ENCODE measurements around the gene GAS7.

Gene GAS7

GRCh38 chr17:10109146-10109545, 89.3 kb downstream of the GAS7 start:
- DNase-seq (ENCODE audit: low read depth): no peak
- TF ChIP-seq CTCF (IDR thresholded peaks at IDR 0.05; ENCODE audit: insufficient read depth, low read depth, low read length, missing control alignments): no peak
- no peak overlapping the region for H3K4me3 ChIP-seq (ENCODE audit: low read depth, low read length)

- no peak for DNase-seq (ENCODE audit: low read depth)
- no peak for TF ChIP-seq CTCF (IDR thresholded peaks at IDR 0.05; ENCODE audit: insufficient read depth, low read depth, low read length, missing control alignments)
- H3K4me3 ChIP-seq (ENCODE audit: low read depth, low read length): no peak overlapping the region
These were observed 90.9 kb downstream of the GAS7 start for GRCh38 chr17:10107316-10108165.

- DNase-seq (ENCODE audit: low read depth): no peak
- H3K4me3 ChIP-seq (ENCODE audit: low read depth, low read length): no peak overlapping the region
- TF ChIP-seq CTCF (IDR thresholded peaks at IDR 0.05; ENCODE audit: insufficient read depth, low read depth, low read length, missing control alignments): no peak
These were observed 92.3 kb downstream of the GAS7 start for GRCh38 chr17:10106067-10106466.

- no peak overlapping the region for H3K4me3 ChIP-seq (ENCODE audit: low read depth, low read length)
- no peak for TF ChIP-seq CTCF (IDR thresholded peaks at IDR 0.05; ENCODE audit: insufficient read depth, low read depth, low read length, missing control alignments)
- no peak for DNase-seq (ENCODE audit: low read depth)
These were observed 92.8 kb downstream of the GAS7 start for GRCh38 chr17:10105513-10106001.

GRCh38 chr17:10103712-10104111, 94.7 kb downstream of the GAS7 start:
- TF ChIP-seq CTCF (IDR thresholded peaks at IDR 0.05; ENCODE audit: insufficient read depth, low read depth, low read length, missing control alignments): no peak
- no peak overlapping the region for H3K4me3 ChIP-seq (ENCODE audit: low read depth, low read length)
- DNase-seq (ENCODE audit: low read depth): no peak

GRCh38 chr17:10102817-10103216, 95.6 kb downstream of the GAS7 start:
- no peak overlapping the region for H3K4me3 ChIP-seq (ENCODE audit: low read depth, low read length)
- no peak for TF ChIP-seq CTCF (IDR thresholded peaks at IDR 0.05; ENCODE audit: insufficient read depth, low read depth, low read length, missing control alignments)
- DNase-seq (ENCODE audit: low read depth): no peak

All from GM12865 (cell line).